Measurements from ENCODE around the gene KRTAP1-5. TPM values are rescaled to one million over a fixed set of nuclear protein-coding genes. Genes with fewer than 3 reads are reported as not detected.

Gene KRTAP1-5
- total and polyA plus RNA-seq, 2 experiments from 2014 or later, result not detected

GRCh38 chr17:41013181-41013580, 13.8 kb downstream of the KRTAP1-5 start (continued):
- TF ChIP-seq ETS1 (IDR thresholded peaks at IDR 0.05) (no peak), ZNF462 (CRISPR knock-in tag; IDR thresholded peaks at IDR 0.05) (no peak), EZH2 (IDR thresholded peaks at IDR 0.05; ENCODE audit: low read depth, unreplicated experiment) (no peak)

GRCh38 chr17:41012326-41013120, 14.5 kb downstream of the KRTAP1-5 start:
- Histone ChIP-seq H3K79me2 (replicated peaks; ENCODE audit: insufficient read depth) (no peaks in the 10 kb centered on the region), H3K27me3 (ENCODE audit: insufficient read depth) (no peaks in the 10 kb centered on the region), H3K4me1 (ENCODE audit: insufficient read depth) (peaks cover 14% of the 10 kb centered on the region), H3K4me2 (no peak overlapping the region), H2AFZ (peak overlapping the region; percentile 44; the same call in 1 of the 2 replicates), H3K36me3 (ENCODE audit: insufficient read depth) (no peaks in the 10 kb centered on the region), H3K4me3 (no peak overlapping the region), H3F3A (replicated peaks; ENCODE audit: low read depth) (no peaks in the 10 kb centered on the region), H3K27ac (ENCODE audit: low read depth) (no peak overlapping the region), H3K9me2 (ENCODE audit: insufficient read depth) (no peaks in the 10 kb centered on the region; the same call in 1 of the 2 replicates), H4K20me1 (replicated peaks; ENCODE audit: insufficient read depth) (no peaks in the 10 kb centered on the region)
- DNase-seq (ENCODE audit: low spot score), result no peak
- Mint-ChIP-seq H3K27ac (no peak overlapping the region), H3K27me3 (ENCODE audit: insufficient read depth, low read depth, poor library complexity) (peaks cover 1% of the 10 kb centered on the region), H3K36me3 (ENCODE audit: low read depth) (no peaks in the 10 kb centered on the region), H3K4me3 (no peak overlapping the region), H3K9me3 (no peaks in the 10 kb centered on the region), H3K4me1 (peaks cover 10% of the 10 kb centered on the region; the same call in 2 of the 3 replicates)
- ATAC-seq, result no peak
- TF ChIP-seq EZH2 (IDR thresholded peaks at IDR 0.05; ENCODE audit: low read depth, unreplicated experiment), result no peak
- no peak for TF ChIP-seq NANOG (IDR thresholded peaks at IDR 0.05; ENCODE audit: borderline replicate concordance)
- no peak for TF ChIP-seq POLR2AphosphoS5 (IDR thresholded peaks at IDR 0.05; ENCODE audit: low read depth)
- no peak for TF ChIP-seq ZNF114 (CRISPR knock-in tag; IDR thresholded peaks at IDR 0.05)
- TF ChIP-seq JUNB (IDR thresholded peaks at IDR 0.05; ENCODE audit: unreplicated experiment), result no peak
- no peak for TF ChIP-seq EZH2phosphoT487 (IDR thresholded peaks at IDR 0.05; ENCODE audit: unreplicated experiment)
- TF ChIP-seq CTCF (conservative IDR thresholded peaks at IDR 0.05; ENCODE audit: low read depth in 2 of 2), result no peak
- no peak for TF ChIP-seq STAT1 (IDR thresholded peaks at IDR 0.05; ENCODE audit: unreplicated experiment)
- no peak for TF ChIP-seq ETS1 (IDR thresholded peaks at IDR 0.05)
- TF ChIP-seq CREB1 (CRISPR knock-in tag; IDR thresholded peaks at IDR 0.05; ENCODE audit: low read depth), result no peak

All from GM23338 (cell line).